ENCODE data around the gene EFNB3.

EFNB3 gene

DNA sequence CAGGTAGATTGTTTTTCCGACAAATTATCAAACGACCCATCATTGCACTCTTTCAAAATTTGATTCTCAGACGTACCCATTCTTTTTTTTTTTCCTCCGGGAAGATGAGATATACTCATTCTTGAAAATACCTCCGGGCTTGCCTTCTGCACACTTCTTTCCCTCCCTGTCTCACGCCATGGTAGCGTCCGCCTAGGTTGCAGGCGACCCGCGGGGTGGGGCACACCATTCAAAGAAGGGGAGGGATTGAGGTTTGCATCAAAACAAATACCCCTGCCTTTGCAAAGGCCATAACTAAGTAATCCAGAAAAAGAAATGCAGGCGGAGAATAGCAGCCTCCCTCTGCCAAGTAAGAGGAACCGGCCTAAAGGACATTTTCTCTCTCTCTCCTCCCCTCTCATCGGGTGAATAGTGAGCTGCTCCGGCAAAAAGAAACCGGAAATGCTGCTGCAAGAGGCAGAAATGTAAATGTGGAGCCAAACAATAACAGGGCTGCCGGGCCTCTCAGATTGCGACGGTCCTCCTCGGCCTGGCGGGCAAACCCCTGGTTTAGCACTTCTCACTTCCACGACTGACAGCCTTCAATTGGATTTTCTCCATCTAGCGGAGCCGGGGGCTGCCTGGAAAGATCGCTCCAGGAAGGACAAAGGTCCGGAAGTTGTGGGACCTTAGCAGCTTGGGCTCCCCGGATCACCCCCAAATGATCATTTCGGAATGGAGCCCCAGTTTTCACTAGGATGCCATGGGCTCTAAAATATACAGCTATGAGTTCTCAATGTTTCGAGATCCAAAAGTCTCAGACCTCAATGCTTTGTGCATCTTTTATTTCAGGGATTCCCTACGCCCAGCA lies 18.6 kb upstream of the EFNB3 start:
- TF ChIP-seq, protein P1, sequence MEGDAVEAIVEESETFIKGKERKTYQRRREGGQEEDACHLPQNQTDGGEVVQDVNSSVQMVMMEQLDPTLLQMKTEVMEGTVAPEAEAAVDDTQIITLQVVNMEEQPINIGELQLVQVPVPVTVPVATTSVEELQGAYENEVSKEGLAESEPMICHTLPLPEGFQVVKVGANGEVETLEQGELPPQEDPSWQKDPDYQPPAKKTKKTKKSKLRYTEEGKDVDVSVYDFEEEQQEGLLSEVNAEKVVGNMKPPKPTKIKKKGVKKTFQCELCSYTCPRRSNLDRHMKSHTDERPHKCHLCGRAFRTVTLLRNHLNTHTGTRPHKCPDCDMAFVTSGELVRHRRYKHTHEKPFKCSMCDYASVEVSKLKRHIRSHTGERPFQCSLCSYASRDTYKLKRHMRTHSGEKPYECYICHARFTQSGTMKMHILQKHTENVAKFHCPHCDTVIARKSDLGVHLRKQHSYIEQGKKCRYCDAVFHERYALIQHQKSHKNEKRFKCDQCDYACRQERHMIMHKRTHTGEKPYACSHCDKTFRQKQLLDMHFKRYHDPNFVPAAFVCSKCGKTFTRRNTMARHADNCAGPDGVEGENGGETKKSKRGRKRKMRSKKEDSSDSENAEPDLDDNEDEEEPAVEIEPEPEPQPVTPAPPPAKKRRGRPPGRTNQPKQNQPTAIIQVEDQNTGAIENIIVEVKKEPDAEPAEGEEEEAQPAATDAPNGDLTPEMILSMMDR (IDR thresholded peaks at IDR 0.05; ENCODE audit: borderline replicate concordance, control extremely low read depth, extremely low read depth, insufficient read depth, missing control alignments) = no peak
- in situ Hi-C loops (cut with MboI; ENCODE audit: low sequenced_read_pairs, unreplicated experiment) = no loop called here
- peak; percentile 77 for DNase-seq (ENCODE audit: low spot score)

DNA sequence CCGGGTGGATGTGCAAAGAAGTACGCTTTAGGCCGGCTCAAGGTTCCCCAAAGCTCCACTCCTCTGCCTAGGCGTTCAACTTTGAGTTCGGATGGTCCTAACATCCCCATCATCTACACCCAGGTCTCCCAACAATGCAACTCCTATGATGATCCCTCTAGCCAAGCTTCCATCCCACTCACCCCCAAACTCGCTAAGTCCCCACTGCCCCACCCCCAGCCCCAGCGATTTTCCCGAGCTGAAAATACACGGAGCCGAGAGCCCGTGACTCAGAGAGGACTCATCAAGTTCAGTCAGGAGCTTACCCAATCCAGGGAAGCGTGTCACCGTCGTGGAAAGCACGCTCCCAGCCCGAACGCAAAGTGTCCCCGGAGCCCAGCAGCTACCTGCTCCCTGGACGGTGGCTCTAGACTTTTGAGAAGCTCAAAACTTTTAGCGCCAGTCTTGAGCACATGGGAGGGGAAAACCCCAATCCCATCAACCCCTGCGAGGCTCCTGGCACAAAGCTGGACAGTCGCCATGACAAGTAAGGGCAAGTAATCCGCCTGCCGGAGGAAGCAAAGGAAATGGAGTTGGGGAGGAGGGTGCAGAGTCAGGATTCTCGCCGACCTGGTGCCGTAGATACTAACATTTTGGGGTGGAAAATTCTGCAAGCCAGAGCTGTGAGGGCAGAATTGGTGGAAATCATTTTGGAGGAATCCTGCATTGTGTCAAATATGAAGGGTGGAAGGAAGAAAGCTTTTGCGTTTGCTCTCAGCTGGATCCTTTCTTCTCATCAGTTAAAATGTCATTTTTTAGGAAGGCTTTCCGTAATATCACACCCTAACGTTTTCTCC lies 17.7 kb upstream of the EFNB3 start, which contains the start of gene TP53:
Gene TP53, minus strand, starts transcription at position 419 of the 836 bp plus-strand sequence. CDS start 10,896 bp downstream, outside the sequence.
- TF ChIP-seq, protein P1 (IDR thresholded peaks at IDR 0.05; ENCODE audit: borderline replicate concordance, control extremely low read depth, extremely low read depth, insufficient read depth, missing control alignments) = no peak
- in situ Hi-C loops (cut with MboI; ENCODE audit: low sequenced_read_pairs, unreplicated experiment) = no loop called here
- DNase-seq (ENCODE audit: low spot score) = peak; percentile 86

DNA sequence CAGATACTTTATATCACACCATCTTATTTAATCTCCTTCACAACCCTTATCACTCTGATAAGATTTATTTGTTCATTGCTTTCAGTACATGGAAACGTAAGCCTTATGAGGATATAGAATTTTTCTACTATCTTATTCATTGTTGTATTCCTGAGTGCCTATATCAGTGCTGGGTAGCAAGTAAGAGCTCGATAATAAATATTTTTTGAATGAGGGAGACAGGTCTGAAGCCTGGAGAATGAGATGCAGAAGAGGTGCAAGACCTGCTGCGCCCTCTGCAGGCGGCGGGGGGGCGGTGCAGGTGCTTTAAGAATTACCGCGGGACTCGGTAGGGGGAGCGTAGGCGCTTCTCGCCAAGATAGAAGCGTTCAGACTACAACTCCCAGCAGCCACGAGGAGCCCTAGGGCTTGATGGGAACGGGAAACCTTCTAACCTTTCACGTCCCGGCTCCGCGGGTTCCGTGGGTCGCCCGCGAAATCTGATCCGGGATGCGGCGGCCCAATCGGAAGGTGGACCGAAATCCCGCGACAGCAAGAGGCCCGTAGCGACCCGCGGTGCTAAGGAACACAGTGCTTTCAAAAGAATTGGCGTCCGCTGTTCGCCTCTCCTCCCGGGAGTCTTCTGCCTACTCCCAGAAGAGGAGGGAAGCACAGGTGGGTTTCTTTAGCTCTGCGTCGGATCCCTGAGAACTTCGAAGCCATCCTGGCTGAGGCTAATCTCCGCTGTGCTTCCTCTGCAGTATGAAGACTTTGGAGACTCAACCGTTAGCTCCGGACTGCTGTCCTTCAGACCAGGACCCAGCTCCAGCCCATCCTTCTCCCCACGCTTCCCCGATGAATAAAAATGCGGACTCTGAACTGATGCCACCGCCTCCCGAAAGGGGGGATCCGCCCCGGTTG lies 16.8 kb upstream of the EFNB3 start, which contains the start of gene WRAP53:
Gene WRAP53, plus strand, starts transcription at position 570 of the 900 bp plus-strand sequence. Its CDS starts 172 bp downstream, at position 742.
- in situ Hi-C loops (cut with MboI; ENCODE audit: low sequenced_read_pairs, unreplicated experiment) = no loop called here
- TF ChIP-seq, protein P1 (IDR thresholded peaks at IDR 0.05; ENCODE audit: borderline replicate concordance, control extremely low read depth, extremely low read depth, insufficient read depth, missing control alignments) = peak; percentile 97
- DNase-seq (ENCODE audit: low spot score) = peak; percentile 96

DNA sequence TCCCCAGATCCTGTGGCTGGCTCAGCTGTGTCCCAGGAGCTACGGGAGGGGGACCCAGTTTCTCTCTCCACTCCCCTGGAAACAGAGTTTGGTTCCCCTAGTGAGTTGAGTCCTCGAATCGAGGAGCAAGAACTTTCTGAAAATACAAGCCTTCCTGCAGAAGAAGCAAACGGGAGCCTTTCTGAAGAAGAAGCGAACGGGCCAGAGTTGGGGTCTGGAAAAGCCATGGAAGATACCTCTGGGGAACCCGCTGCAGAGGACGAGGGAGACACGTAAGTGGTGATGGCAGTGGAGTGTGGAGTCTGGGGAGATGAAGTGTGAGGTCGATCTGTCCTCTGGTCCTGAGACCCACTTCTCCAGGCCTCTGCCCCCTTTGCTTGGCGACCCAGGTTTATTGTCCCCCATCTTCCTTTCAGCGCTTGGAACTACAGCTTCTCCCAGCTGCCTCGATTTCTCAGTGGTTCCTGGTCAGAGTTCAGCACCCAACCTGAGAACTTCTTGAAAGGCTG lies 16.1 kb upstream of the EFNB3 start:
- in situ Hi-C loops (cut with MboI; ENCODE audit: low sequenced_read_pairs, unreplicated experiment) = no loop called here
- TF ChIP-seq, protein P1 (IDR thresholded peaks at IDR 0.05; ENCODE audit: borderline replicate concordance, control extremely low read depth, extremely low read depth, insufficient read depth, missing control alignments) = no peak

DNA sequence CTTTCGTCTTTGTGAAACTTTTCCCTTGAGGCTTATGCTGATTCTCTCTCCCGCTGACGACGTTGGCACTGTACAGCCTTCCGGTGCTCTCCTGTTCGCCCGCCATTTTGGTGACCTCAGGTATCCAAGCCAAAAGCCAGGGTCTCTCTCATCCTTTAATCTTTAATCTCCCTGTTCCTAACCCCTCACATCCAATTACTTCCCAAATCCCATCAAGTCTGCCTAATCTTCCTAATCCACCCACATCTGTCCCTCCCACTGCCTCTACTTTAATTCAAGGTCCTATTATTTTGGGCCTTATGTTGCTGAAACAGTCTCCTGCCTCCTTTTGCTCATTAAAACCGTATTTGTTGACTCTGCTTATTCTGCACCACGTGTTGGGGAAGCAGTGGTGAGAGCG lies 9.4 kb upstream of the EFNB3 start:
- TF ChIP-seq, protein P1 (IDR thresholded peaks at IDR 0.05; ENCODE audit: borderline replicate concordance, control extremely low read depth, extremely low read depth, insufficient read depth, missing control alignments) = no peak
- no peak for DNase-seq (ENCODE audit: low spot score)
- in situ Hi-C loops (cut with MboI; ENCODE audit: low sequenced_read_pairs, unreplicated experiment) = no loop called here

More for the DNA sequence above, 16.1 kb upstream of the EFNB3 start:
- no peak for DNase-seq (ENCODE audit: low spot score)
